GM21717 (cell line): Measurements from ENCODE around the gene PIRT.

Experiments used
- ATAC-seq: cut with Tn5 transposase; IDR thresholded peaks from one replicate; pipeline ENCODE4 v1.9.1; 2021; ENCODE audit warnings: mild to moderate bottlenecking, moderate library complexity; ENCODE audit not compliant: unreplicated experiment

Gene PIRT

DNA sequence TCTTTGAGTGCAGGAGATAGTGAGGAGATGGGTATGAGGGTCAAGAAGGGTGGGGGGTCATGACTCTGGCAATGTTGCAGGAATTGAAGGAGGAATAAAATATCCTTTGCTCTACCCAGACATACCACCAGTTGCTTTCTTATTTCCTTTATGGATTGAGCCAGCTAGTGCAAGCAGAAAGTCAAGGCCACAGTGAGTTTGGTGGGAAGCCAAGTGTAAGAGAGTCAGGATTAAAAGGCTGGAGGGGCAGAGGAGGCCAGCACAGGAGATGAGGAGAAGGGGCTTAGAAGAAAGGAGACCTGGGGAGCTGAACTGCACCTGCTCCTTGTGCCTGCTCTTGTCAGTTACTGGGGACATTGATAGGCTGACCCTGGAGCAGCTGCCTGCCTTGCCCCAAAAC, 16.1 kb downstream of the PIRT start:
- ATAC-seq: no peak

DNA sequence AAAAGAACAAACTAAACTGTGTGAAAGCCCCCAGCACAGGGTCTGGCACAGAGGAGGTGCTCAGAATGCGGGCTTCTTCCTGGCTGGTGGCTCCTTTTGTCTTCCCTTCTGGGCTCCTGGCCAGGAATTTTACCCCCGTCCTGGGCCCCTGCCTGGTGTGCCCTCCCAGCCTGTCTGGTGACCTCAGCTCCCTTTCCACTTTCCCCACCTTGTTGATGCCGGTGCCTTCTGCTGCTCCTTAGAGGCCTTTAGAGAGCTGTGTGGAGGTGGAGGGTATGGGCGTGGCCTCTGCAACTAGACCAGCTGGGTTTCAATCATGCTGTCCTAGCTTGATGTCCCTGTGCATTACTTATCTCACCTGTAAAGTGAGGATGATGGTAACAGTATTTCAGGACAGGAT, 16.8 kb downstream of the PIRT start:
- no peak for ATAC-seq

- no peak for ATAC-seq
These were observed 22.6 kb downstream of the PIRT start for GRCh38 chr17:10815319-10815718.

- ATAC-seq: no peak
These were observed 23.8 kb downstream of the PIRT start for GRCh38 chr17:10814075-10814474.

- no peak for ATAC-seq
These were observed 25.2 kb downstream of the PIRT start for GRCh38 chr17:10812674-10813073.

GRCh38 chr17:10809605-10810004, 28.3 kb downstream of the PIRT start:
- ATAC-seq: no peak

GRCh38 chr17:10807704-10808128, 30.2 kb downstream of the PIRT start:
- ATAC-seq: no peak

DNA sequence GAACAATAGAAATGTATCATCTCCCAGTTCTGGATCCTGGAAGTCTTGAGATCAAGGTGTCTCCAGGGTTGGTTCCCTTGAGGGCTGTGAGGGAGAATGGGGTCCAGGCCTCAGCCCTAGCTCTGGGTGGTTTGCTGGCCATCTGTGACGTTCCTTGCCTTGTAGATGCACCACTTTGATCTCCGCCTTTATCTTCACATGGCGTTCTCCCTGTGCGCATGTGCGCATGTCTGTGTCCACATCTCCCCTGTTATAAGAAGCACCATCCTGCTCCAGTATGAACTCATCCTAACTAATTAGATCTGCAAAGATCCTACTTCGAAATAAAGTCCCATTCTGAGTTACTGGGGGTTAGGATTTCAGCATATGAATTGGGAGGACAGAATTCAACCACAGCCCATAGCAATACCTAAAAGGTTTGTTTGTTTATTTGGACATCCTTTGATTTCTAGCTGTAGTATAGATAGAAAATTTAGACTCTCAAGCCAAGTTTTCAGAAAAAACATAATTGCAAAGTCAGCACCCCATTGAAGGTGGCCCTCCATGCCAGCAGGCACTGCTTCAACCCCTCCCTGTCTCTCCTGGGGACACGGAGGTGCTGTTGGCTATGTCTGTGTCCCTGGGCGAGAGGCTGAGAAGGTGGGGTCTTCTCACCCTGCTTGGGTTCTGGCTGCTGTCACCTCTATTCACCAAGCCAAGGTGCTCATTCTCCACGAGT, 31.2 kb downstream of the PIRT start:
- ATAC-seq: no peak

DNA sequence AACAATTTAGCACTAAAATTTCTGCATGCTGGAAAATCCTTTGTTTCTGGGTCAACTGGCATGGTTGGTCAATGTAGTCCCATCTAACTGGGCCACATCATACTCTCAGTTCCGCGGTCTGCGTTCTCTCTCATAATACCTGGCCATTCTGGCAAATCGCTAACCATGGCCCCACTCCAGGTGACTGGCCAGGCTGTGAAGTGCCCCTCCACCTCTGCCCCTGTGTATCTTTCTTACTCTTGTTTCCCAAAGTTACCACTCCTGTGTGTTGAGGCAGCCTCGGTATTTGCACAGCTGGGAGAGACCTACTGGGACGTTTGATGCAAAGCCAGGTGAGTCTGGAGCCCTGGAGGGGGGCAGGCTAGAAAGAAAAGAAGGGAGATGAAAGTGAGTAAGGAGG, 32.0 kb downstream of the PIRT start:
- no peak for ATAC-seq

DNA sequence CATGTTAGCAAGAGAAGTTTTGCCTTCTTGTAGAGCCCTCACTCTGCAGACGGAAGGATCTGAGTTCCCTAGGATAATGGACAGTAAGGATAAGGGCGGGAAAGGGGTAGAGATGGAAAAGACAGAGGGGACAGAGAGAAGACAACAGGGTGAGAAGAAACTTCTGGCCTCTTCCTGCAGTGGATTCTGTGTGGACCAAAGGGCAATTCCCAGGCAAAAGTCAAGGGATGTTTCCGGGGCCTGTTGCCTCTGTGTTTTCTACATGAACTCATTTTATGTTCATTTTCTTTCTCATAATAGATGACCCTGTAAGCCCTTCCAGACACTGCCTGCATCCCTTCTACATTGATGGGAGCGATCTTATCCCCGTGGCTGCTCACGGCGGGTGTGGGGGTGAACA, 33.3 kb downstream of the PIRT start:
- ATAC-seq: no peak

GRCh38 chr17:10803830-10804475, 33.9 kb downstream of the PIRT start, which contains the start of gene TMEM238L:
TSS of gene TMEM238L (minus strand) at chr17:10804099. CDS start at chr17:10803963, 136 bp downstream.
- ATAC-seq: no peak

- ATAC-seq: no peak
These were observed 34.5 kb downstream of the PIRT start for GRCh38 chr17:10803350-10803749.

DNA sequence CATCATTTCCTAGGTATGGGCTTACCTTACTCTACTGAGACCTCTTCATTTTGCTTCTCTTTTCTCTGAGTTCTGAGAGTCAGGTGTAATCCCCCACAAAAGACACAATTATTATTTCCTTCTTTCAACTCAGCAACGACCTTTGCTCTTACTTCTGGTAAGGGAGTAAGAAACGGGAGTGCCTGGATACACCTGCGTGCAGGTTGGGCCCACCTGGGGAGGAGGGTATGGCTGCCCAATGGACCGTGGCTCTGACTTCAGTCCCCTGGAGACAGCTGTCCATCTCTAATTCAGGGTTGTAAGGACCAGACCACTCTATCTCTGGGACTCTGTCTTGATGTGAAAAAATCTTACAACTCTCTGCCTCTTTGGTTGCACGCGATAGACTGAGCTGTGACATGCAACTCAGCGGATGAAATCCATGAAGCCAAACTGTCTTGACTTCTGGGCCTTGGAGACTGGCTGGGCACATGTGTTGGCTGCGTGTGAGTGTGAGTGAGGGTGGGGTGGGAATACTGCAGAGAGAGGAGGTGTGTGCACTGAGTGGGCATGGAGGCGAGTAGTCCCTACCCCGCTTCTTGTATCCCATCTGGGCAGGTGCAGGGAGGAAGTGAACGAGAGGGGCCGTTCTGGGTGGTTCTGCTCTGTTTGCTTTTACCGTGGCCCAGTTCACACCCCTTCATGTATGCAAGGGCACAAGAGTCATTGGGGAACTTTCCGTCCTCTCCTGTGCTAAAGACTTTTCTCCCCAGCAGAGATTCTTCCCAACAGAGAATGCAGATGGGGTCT, 35.2 kb downstream of the PIRT start:
- no peak for ATAC-seq

GRCh38 chr17:10799407-10799806, 38.5 kb downstream of the PIRT start:
- no peak for ATAC-seq

DNA sequence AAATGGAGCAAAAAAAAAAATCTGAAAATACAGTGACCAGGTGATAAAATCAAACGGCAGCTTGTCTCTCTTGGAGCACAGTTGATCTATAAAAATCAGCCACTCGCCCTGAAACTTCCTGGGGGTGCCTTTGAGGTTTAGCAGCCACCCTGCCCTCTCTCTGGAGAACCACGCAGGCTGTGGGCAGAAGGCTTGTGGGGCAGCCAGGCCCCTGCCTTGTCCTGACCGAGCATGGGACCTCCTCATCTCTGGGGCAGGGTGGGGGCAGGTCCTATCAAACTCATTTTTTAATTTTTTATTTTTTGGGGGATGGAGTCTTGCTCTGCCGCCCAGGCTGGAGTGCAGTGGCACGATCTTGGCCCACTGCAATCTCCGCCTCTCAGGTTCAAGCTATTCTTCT, 39.0 kb downstream of the PIRT start:
- ATAC-seq: no peak

DNA sequence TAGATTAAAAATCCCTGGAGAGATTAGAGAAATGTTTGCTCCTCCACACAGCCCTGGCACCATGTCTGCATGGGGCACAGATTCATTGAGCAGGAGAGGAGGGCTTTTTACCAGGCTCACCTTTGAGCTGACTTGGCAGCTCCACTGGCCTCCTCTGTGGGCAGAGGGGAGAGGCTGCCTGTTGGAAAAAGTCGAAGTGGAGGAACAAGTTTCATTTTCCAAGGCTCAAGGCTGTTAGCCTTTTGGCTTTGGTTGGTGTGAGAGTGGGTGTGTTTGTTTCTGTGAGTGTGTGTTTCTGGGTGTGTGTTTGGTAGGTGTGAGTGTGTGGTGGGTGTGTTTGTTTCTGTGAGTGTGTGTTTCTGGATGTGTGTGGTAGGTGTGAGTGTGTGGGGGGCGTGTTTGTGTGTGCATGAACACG, 39.5 kb downstream of the PIRT start:
- no peak for ATAC-seq

DNA sequence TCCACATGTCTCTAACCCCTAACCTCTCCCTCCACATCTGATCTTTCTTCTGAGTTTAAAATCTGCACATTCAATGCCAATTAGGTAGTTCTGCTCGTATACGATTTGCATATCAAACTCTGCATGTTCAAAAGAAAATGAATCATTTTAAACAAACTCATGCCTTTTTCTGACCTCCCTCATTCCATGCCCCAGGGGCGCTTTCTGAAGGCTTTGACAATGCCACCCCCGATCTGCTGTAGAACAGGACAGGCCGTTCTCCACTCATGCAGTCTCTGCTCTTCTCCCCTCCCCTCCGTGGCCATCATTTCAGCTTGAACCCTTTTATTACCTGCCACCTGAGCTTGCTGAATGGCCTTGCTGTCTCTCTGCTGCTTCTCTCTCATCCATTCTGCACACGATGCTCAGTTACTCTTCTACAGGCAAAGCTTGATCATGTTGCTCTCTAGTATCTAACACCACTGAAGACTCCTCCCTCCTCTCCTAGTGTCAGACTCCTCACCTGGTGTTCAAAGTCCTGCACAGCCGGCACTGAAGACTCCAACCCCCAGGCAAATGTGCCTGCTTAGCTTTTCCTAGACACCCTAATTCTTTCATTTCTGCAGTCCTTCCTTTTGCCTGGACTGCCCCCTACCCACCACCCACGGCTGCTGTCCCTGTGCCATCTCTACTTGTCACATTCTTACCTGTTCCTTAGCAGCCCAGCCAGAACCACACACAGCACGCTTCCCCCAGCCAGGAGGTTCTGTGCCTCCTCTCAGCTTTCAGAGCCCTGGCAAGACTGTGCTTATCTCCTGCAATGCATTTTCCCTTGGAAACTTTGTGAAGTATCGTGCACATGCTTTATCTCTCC, 40.2 kb downstream of the PIRT start:
- ATAC-seq: no peak

DNA sequence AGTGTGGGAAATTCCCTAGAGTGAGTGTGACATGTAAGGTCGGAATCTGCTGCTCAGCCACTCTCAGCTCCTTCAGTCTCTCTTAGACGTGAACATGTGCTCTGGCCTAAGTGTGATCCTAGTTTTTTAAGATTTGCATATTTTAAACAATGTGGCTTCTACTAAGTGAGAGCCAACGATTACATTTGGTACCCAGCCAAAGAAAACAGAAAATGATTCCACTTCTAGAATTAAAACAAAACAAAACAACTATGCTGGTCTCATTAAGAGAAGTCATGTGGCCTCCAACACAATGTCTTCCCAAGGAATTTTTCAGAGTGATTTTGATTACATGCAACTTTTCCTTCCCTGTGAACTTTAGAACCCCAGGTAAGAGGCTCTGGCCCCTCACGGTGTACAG, 44.1 kb downstream of the PIRT start:
- no peak for ATAC-seq

DNA sequence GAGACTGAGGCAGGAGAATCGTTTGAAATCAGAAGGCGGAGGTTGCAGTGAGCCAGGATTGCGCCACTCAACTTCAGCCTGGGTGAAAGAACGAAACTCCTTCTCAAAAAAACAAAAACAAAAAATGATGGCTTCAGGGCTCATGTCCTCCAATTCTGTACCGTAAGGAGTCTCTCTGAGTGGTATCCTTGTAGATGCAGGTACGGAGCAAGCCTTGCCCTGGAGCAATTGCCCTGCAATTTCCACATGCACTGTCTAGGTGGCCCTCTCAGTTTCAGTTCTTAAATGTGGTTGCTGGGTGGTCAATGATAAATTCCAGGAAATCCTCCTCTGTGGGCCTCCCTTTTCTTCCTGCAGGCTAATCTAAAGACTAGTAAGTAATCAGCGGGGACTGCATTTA, 44.6 kb downstream of the PIRT start:
- ATAC-seq: no peak

DNA sequence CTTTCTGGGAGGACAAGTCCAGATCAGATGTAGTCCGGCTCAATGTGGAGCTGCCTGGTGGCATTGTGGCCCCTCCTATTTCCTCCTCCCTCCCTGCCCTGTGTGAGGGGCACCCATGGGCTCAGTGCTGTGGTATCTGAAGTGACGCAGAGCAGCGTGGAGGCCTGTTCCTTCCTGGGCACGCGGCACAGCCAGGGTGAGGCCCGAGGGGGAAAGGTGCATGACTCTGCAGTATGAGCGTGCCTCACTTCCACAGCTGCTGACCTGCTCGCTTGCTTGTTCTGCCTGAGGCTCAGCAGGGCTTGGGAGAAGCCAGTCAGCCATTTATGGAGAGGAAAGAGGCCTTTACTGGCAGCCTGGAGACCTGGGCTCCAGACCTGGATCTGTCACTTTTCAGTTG, 45.7 kb downstream of the PIRT start:
- no peak for ATAC-seq
